ENCODE measurements around the gene CD40. TPM values are rescaled to one million over a fixed set of nuclear protein-coding genes. Genes with fewer than 3 reads are reported as not detected.

Gene CD40
- total and polyA plus RNA-seq, 2 of the 8 experiments (the other 6 are each of a cell fraction or from before 2014, with no cell fraction given): 14.5 to 18.8 TPM

- WGBS, 2 experiments (ENCODE audit: extremely low coverage in 1 of 2, insufficient coverage in 1 of 2, insufficient read length in 1 of 2, insufficient replicate concordance in 2 of 2, low coverage in 1 of 2, low lambda C conversion rate in 2 of 2, missing lambda C conversion rate in 1 of 2): 90% methylated on average over 8 of the region's 8 CpGs; no CpG with 5 or more reads in 1 of the 2 experiments
- H3K56ac ChIP-seq (replicated peaks; ENCODE audit: insufficient read length, low read depth, low read length): no peak overlapping the region
- no peak overlapping the region for H2BK5ac ChIP-seq (ENCODE audit: low read depth, low read length)
- H3K9ac ChIP-seq (replicated peaks in 1 of 4; ENCODE audit: extremely low read depth in 1 of 4, low read depth in 3 of 4, low read length in 3 of 4): no peak overlapping the region
- H2BK15ac ChIP-seq (ENCODE audit: low read length): no peak overlapping the region
- peaks cover 0 to 55% of the 10 kb centered on the region in 2 experiments; a peak in 2 of 4 replicates for H3K79me2 ChIP-seq (ENCODE audit: control insufficient read depth in 1 of 2, insufficient read depth in 2 of 2, low read length in 2 of 2)
- H4K8ac ChIP-seq (ENCODE audit: extremely low read depth, insufficient read depth, low read length): no peak overlapping the region
- no peak overlapping the region for H3K4ac ChIP-seq (replicated peaks; ENCODE audit: insufficient read length, low read depth, low read length)
- peaks cover 7 to 16% (median 8%) of the 10 kb centered on the region in 4 experiments; a peak in 6 of 7 replicates for H3K4me1 ChIP-seq (replicated peaks in 1 of 4; ENCODE audit: control insufficient read depth in 3 of 4, insufficient read depth in 4 of 4, low read length in 3 of 4)
- H3K23me2 ChIP-seq (ENCODE audit: low read depth, low read length): no peaks in the 10 kb centered on the region
- H3K23ac ChIP-seq (ENCODE audit: insufficient read length): no peak overlapping the region
- CTCF ChIA-PET (ENCODE audit: partially characterized antibody): interaction anchor here (0.8 to 3.8 kb wide), 8 partner anchors 10 to 77 kb away, joined by 3 to 11 read pairs (median 4); no protein-coding TSS in a partner anchor
- peaks cover 0 to 19% (median 4%) of the 10 kb centered on the region in 4 experiments; a peak in 2 of 8 replicates for H3K36me3 ChIP-seq (ENCODE audit: control insufficient read depth in 2 of 4, insufficient read depth in 4 of 4, low read length in 3 of 4)
- no peak overlapping the region for H3K14ac ChIP-seq (ENCODE audit: insufficient read length)
- no peak overlapping the region for H2BK12ac ChIP-seq (ENCODE audit: low read depth, low read length)
- H3K18ac ChIP-seq (ENCODE audit: extremely low read depth, low read length): no peak overlapping the region
- peaks cover 2% of the 10 kb centered on the region; the same call in 1 of the 2 replicates for H3K79me1 ChIP-seq (ENCODE audit: low read depth, low read length)
- H3K9me3 ChIP-seq (ENCODE audit: insufficient read depth in 2 of 2, low read depth in 1 of 2, low read length in 1 of 2): no peaks in the 10 kb centered on the region
- FAIRE-seq: no peak
- peaks cover 4 to 12% of the 10 kb centered on the region in 2 experiments for H4K20me1 ChIP-seq (replicated peaks in 1 of 2; ENCODE audit: control insufficient read depth in 1 of 2, insufficient read depth in 2 of 2, low read length in 2 of 2)
- H3K27ac ChIP-seq (ENCODE audit: low read depth, low read length): no peak overlapping the region
- no peak overlapping the region for H3K4me2 ChIP-seq (ENCODE audit: insufficient read depth in 1 of 2, low read depth in 2 of 2, low read length in 2 of 2)
- H3K27me3 ChIP-seq (replicated peaks in 1 of 4; ENCODE audit: control insufficient read depth in 3 of 4, extremely low read depth in 1 of 4, insufficient read depth in 3 of 4, low read length in 3 of 4): no peaks in the 10 kb centered on the region
- no peak for DNase-seq (ENCODE audit: low read depth in 1 of 2, low spot score in 2 of 2)
- no peak overlapping the region for H2BK120ac ChIP-seq (replicated peaks; ENCODE audit: low read depth, low read length)
- H2BK20ac ChIP-seq (ENCODE audit: low read length): no peak overlapping the region
- H2AFZ ChIP-seq (ENCODE audit: low read length): no peak overlapping the region
- no peak overlapping the region for H4K91ac ChIP-seq (replicated peaks; ENCODE audit: insufficient read length, low read length)
- no peak overlapping the region for H4K5ac ChIP-seq (ENCODE audit: insufficient read length, low read depth, low read length)
- no peak overlapping the region for H3K4me3 ChIP-seq (ENCODE audit: extremely low read depth in 1 of 4, insufficient read depth in 2 of 4, low read depth in 3 of 4, low read length in 4 of 4)
- POLR2A ChIA-PET (ENCODE audit: partially characterized antibody): interaction anchor here (1.3 to 3.4 kb wide), 4 partner anchors 10 to 48 kb away, joined by 4 to 32 read pairs (median 6); no protein-coding TSS in a partner anchor
- H2AK5ac ChIP-seq (ENCODE audit: low read depth, low read length): no peak overlapping the region
- TF ChIP-seq ASH2L (IDR thresholded peaks at IDR 0.05; ENCODE audit: low read length) (no peak), GTF2F1 (IDR thresholded peaks at IDR 0.05; ENCODE audit: borderline replicate concordance, low read depth, low read length) (no peak), SP2 (IDR thresholded peaks at IDR 0.05; ENCODE audit: low read length) (no peak), HDAC2 (IDR thresholded peaks at IDR 0.05; ENCODE audit: borderline replicate concordance in 1 of 2, low read depth in 2 of 2, low read length in 2 of 2) (no peak), POLR2AphosphoS5 (IDR thresholded peaks at IDR 0.05; ENCODE audit: low read depth, low read length) (no peak), CHD2 (IDR thresholded peaks at IDR 0.05; ENCODE audit: low read length) (no peak), CBX5 (IDR thresholded peaks at IDR 0.05; ENCODE audit: low read depth, low read length) (no peak), EP300 (IDR thresholded peaks at IDR 0.05; ENCODE audit: borderline replicate concordance in 1 of 2, low read depth in 2 of 2, low read length in 2 of 2) (no peak), BRCA1 (IDR thresholded peaks at IDR 0.05; ENCODE audit: low read depth, low read length) (no peak), POLR2A (IDR thresholded peaks at IDR 0.05; ENCODE audit: control extremely low read depth in 1 of 2, low read depth in 2 of 2, low read length in 2 of 2) (no peak), CTBP2 (IDR thresholded peaks at IDR 0.05; ENCODE audit: borderline replicate concordance, insufficient read depth, insufficient read length, low read length) (no peak), SIN3A (conservative IDR thresholded peaks at IDR 0.05 in 1 of 2, IDR thresholded peaks at IDR 0.05 in 1 of 2; ENCODE audit: low read depth in 1 of 2, low read length in 2 of 2) (no peak), SIRT6 (IDR thresholded peaks at IDR 0.05; ENCODE audit: low read length) (no peak)
Measured at GRCh38 chr20:46077642-46078305, 40.3 kb upstream of the CD40 start.

All from H1 (cell line).